ENCODE data around the gene ASL.

- no peak for TF ChIP-seq POLR2AphosphoS5 (IDR thresholded peaks at IDR 0.05)
- no peak for TF ChIP-seq CTCF (IDR thresholded peaks at IDR 0.05)
Observed at GRCh38 chr7:66033471-66034385, 41.9 kb upstream of the ASL start.

Measured in prostate gland (tissue), 2 donors.